MCF 10A (cell line): ENCODE results near the gene ENTREP1. TPM values are rescaled to one million over a fixed set of nuclear protein-coding genes. Genes with fewer than 3 reads are reported as not detected.

Source experiments
- BruUV-seq: library from RNA; stranded (reverse); fragments of 400-500 nt; replicated peaks from 2 replicates; lab custom pipeline; 2021; lab: Mats Ljungman, UMichigan
- CTCF ChIA-PET: fragments of 300-600 bp; sonication (Branson Sonifier 250); formaldehyde crosslinking; extraction: SDS; loops from one replicate; lab custom pipeline; 2021; ENCODE audit warnings: antibody characterized with exemption, inconsistent platforms; lab: Yijun Ruan, JAX
- POLR2A ChIA-PET: fragments of 300-600, 350-650 bp; sonication (Branson Sonifier 250); formaldehyde crosslinking; extraction: SDS; loops from one replicate; lab custom pipeline; 2020; ENCODE audit warnings: antibody characterized with exemption, inconsistent platforms; lab: Yijun Ruan, JAX
- DNase-seq: peaks from one replicate; pipeline ENCODE4 v3.0.0-alpha.2; 2018; ENCODE audit not compliant: unreplicated experiment
- H3K27ac Mint-ChIP-seq: one replicate; pipeline ENCODE4 v1.8.0; 2022; ENCODE audit warnings: mild to moderate bottlenecking, low read depth, mixed read lengths; ENCODE audit not compliant: unreplicated experiment
- H3K27me3 Mint-ChIP-seq: one replicate; pipeline ENCODE4 v1.8.0; 2022; ENCODE audit warnings: mixed read lengths; ENCODE audit not compliant: insufficient read depth, unreplicated experiment
- H3K36me3 Mint-ChIP-seq: one replicate; pipeline ENCODE4 v1.8.0; 2022; ENCODE audit warnings: mild to moderate bottlenecking, moderate library complexity, mixed read lengths; ENCODE audit not compliant: insufficient read depth, unreplicated experiment
- H3K4me1 Mint-ChIP-seq: one replicate; pipeline ENCODE4 v1.8.0; 2022; ENCODE audit warnings: mixed read lengths; ENCODE audit not compliant: insufficient read depth, unreplicated experiment
- H3K4me3 Mint-ChIP-seq: one replicate; pipeline ENCODE4 v1.8.0; 2022; ENCODE audit warnings: mild to moderate bottlenecking, moderate library complexity, mixed read lengths; ENCODE audit not compliant: unreplicated experiment
- H3K9me3 Mint-ChIP-seq: one replicate; pipeline ENCODE4 v1.8.0; 2022; ENCODE audit warnings: mixed read lengths; ENCODE audit not compliant: unreplicated experiment
- intact Hi-C: fragments of 100-400 bp; cut with micrococcal nuclease; formaldehyde crosslinking; loops from 2 replicates; pipeline ENCODE4 v1.14.1; 2022
- total RNA-seq: library from RNA; stranded (reverse); gene quantifications from 2 replicates; pipeline ENCODE4 v1.2.3, GENCODE V29; 2022
- TF ChIP-seq, protein P1 (sequence below): fragments of 200-600 bp; IDR thresholded peaks from one replicate; pipeline ENCODE4 v1.8.0; 2022; ENCODE audit warnings: antibody characterized with exemption, mild to moderate bottlenecking; ENCODE audit not compliant: unreplicated experiment

The ENTREP1 gene
- total RNA-seq, 1 experiment from 2014 or later: 0.35 TPM

DNA sequence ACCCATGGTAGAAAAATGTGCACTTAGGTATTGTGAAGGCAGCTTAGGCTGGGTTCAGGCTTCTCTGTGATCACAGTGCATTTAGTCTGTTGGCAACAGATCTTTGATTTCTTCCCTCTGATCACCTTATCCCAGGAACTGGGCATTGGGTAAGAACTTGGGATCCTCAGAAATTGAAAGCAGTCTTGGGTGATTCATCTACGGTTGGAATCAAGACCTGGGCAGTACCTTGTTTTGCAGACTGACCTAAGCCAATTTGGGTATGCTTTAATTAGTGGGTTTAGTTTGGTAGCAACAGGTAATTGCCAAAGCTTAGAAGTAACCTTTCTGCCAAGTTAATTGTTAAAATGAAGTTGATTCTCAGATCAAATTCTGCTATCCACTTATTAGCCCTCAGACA lies 17.8 kb downstream of the ENTREP1 start:
- intact Hi-C loops: no loop called here
- DNase-seq: peak; percentile 16
- no peak overlapping the region for H3K27ac Mint-ChIP-seq
- H3K36me3 Mint-ChIP-seq: no peaks in the 10 kb centered on the region
- no peaks in the 10 kb centered on the region for H3K4me1 Mint-ChIP-seq
- BruUV-seq: no TSS peak
- CTCF ChIA-PET: interaction anchor here (0.6 kb wide), 1 partner anchor 308 kb away, joined by 3 read pairs; no protein-coding TSS in a partner anchor
- H3K9me3 Mint-ChIP-seq: no peaks in the 10 kb centered on the region
- no peak overlapping the region for H3K4me3 Mint-ChIP-seq
- TF ChIP-seq, protein P1, sequence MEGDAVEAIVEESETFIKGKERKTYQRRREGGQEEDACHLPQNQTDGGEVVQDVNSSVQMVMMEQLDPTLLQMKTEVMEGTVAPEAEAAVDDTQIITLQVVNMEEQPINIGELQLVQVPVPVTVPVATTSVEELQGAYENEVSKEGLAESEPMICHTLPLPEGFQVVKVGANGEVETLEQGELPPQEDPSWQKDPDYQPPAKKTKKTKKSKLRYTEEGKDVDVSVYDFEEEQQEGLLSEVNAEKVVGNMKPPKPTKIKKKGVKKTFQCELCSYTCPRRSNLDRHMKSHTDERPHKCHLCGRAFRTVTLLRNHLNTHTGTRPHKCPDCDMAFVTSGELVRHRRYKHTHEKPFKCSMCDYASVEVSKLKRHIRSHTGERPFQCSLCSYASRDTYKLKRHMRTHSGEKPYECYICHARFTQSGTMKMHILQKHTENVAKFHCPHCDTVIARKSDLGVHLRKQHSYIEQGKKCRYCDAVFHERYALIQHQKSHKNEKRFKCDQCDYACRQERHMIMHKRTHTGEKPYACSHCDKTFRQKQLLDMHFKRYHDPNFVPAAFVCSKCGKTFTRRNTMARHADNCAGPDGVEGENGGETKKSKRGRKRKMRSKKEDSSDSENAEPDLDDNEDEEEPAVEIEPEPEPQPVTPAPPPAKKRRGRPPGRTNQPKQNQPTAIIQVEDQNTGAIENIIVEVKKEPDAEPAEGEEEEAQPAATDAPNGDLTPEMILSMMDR: no peak
- peaks cover 36% of the 10 kb centered on the region for H3K27me3 Mint-ChIP-seq
- POLR2A ChIA-PET: no interaction called here

DNA sequence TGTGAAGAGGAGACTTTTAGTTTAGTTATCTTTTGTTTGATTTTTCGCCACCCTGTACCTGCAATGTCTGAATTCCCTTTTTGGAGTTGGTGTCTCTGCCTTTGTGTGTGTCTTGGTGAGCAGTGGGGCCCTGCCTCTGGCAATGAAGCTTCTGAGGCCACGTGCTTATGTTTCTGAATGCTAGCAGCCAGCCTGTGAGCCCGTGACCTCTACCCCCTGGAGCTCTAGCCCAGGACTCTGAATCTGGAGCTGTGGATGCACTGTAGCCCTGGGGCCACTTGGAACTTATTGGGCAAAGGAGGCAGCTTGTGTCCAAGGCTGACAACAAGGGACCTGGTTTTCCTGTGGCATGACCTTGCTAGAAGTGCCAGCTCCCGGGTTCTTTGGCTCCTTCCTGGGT lies 19.4 kb downstream of the ENTREP1 start:
- no TSS peak for BruUV-seq

DNA sequence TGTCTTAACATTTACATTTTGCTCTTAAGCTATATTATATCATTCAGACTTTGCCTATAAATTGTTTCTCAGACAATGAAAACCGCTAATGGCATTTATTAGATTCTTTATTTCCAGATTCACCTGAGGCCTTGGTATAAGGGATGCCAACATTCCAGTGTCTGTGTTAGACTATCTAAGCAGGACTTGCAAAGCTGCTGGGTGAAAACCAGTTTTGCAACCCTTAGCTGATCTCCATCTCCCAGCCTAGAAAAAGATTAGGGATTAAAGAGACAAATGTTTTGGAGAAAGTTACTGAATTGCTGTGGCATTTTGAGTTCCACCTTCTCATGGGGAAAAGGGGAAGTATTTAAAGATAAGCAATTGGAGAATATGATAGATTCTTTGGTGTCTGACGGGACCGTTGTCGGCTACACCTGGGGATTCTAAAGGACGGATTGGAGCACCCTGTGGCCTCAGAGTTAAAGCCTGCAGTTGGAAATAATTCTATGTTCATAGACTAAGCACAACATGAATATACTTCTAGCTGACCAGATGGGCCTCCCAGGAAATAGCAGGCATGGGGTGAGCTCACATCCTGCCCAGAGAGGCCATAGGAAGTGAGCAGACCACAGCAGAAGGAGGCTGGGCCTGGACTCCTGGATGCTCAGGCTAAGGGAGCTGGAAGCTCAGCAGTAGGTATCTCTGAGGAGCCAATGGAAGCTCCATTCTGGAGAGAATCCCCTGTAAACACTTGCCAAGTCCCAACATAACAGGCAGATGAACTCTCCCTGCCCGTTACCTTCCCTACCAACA lies 21.8 kb downstream of the ENTREP1 start:
- ChIA-PET CTCF (no interaction called here), POLR2A (interaction anchor here (1.0 kb wide), 1 partner anchor 8 kb away, joined by 3 read pairs; no protein-coding TSS in a partner anchor)
- peaks cover 15% of the 10 kb centered on the region for H3K27me3 Mint-ChIP-seq
- no peak overlapping the region for H3K27ac Mint-ChIP-seq
- no TSS peak for BruUV-seq
- no peaks in the 10 kb centered on the region for H3K36me3 Mint-ChIP-seq
- TF ChIP-seq, protein P1: no peak
- DNase-seq: no peak
- no peaks in the 10 kb centered on the region for H3K9me3 Mint-ChIP-seq
- intact Hi-C loops: no loop called here
- no peak overlapping the region for H3K4me3 Mint-ChIP-seq
- H3K4me1 Mint-ChIP-seq: no peaks in the 10 kb centered on the region

More for the DNA sequence above, 19.4 kb downstream of the ENTREP1 start:
- Mint-ChIP-seq H3K4me1 (no peaks in the 10 kb centered on the region), H3K4me3 (no peak overlapping the region), H3K27ac (no peak overlapping the region), H3K27me3 (peaks cover 36% of the 10 kb centered on the region), H3K9me3 (no peaks in the 10 kb centered on the region), H3K36me3 (no peaks in the 10 kb centered on the region)
- intact Hi-C loops: no loop called here
- ChIA-PET POLR2A (interaction anchor here (0.6 kb wide), 1 partner anchor 489 kb away, joined by 3 read pairs; no protein-coding TSS in a partner anchor), CTCF (interaction anchor here (0.9 to 1.2 kb wide), 3 partner anchors 8 to 151 kb away, joined by 3 to 4 read pairs (median 3); no protein-coding TSS in a partner anchor)
- no peak for DNase-seq
- TF ChIP-seq, protein P1: no peak

DNA sequence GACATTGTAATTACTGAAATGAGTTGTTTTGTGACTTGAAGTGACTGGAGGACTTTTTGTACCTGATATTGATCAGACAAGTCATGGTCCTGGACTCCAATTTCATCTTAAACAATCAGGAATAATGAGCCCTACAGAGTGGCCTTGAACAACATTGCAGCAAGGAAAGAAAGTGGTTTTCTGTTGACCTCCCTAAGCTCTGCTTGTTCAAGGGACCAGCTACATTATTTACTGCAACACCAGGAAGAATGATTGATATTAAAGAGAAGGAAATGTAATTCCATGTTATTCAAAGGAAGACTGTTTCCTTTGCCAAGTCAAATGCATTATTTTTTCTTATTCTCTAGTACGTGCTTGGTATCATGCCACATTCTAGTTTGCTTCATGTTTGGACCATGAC lies 22.6 kb downstream of the ENTREP1 start:
- TF ChIP-seq, protein P1: no peak
- intact Hi-C loops: no loop called here
- ChIA-PET POLR2A (interaction anchor here (1.0 kb wide), 1 partner anchor 9 kb away, joined by 3 read pairs; no protein-coding TSS in a partner anchor), CTCF (no interaction called here)
- H3K36me3 Mint-ChIP-seq: no peaks in the 10 kb centered on the region
- no peak overlapping the region for H3K27ac Mint-ChIP-seq
- H3K9me3 Mint-ChIP-seq: no peaks in the 10 kb centered on the region
- no peak for DNase-seq
- peaks cover 11% of the 10 kb centered on the region for H3K27me3 Mint-ChIP-seq
- H3K4me1 Mint-ChIP-seq: no peaks in the 10 kb centered on the region
- H3K4me3 Mint-ChIP-seq: no peak overlapping the region
- BruUV-seq: no TSS peak
